ENCODE results near the gene SPRR5. TPM values are rescaled to one million over a fixed set of nuclear protein-coding genes. Genes with fewer than 3 reads are reported as not detected.

SPRR5 gene
- polyA plus RNA-seq, 1 donor from 2014 or later, result not detected

DNA sequence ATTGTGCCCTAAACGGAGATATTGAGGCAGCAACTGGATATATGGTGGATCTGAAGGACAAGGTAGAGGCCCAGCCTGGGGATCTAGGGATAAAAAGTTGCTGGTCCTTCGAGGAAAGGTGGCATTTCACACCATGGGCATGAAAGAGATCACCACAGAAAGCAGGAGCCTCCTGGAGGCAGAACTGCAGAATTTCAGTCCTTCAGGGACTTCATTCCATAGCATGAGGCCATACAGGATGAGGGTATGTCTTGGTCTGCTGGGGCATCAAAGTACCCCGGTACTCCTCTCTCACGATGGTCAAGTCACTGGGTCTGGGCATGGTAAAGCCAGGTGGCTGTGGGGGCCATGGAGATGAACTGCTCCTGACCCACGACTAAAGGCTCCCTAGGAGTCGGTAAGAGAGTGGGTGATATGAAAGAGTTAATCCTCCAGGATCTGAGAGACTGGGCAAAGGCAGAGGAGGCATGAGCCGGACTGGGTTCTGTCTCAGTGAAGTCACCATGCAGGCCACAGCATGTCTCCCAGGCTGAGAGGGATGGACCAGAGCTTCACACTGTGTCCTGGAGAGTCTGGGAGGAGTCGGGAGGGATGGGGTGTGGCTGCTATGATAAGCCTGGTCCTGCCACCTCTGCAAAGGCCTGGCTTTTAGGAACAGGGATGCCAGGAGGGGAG lies 5.8 kb upstream of the SPRR5 start:
- H3K9me2 ChIP-seq (ENCODE audit: insufficient read depth, low read length), result no peaks in the 10 kb centered on the region
- H3K9ac ChIP-seq (ENCODE audit: low read length), result no peak overlapping the region
- H3K36me3 ChIP-seq (ENCODE audit: insufficient read depth, low read length), result no peaks in the 10 kb centered on the region
- no peaks in the 10 kb centered on the region for H3K9me3 ChIP-seq (ENCODE audit: low read length)
- H3F3A ChIP-seq (ENCODE audit: insufficient read depth, low read length, poor library complexity, severe bottlenecking), result no peaks in the 10 kb centered on the region
- TF ChIP-seq EP300 (conservative IDR thresholded peaks at IDR 0.05; ENCODE audit: poor library complexity, severe bottlenecking) (no peak), SMC3 (conservative IDR thresholded peaks at IDR 0.05; ENCODE audit: poor library complexity) (no peak), TAF1 (IDR thresholded peaks at IDR 0.05; ENCODE audit: low read depth) (no peak), CTCF (IDR thresholded peaks at IDR 0.05; ENCODE audit: poor library complexity, severe bottlenecking) (no peak), EZH2 (IDR thresholded peaks at IDR 0.05; ENCODE audit: borderline replicate concordance, insufficient read depth, low read length, poor library complexity, severe bottlenecking) (no peak), POLR2AphosphoS5 (IDR thresholded peaks at IDR 0.05) (no peak), MXI1 (conservative IDR thresholded peaks at IDR 0.05; ENCODE audit: poor library complexity, severe bottlenecking) (no peak), RAD21 (conservative IDR thresholded peaks at IDR 0.05) (no peak)
- TF ChIP-seq, protein P1, sequence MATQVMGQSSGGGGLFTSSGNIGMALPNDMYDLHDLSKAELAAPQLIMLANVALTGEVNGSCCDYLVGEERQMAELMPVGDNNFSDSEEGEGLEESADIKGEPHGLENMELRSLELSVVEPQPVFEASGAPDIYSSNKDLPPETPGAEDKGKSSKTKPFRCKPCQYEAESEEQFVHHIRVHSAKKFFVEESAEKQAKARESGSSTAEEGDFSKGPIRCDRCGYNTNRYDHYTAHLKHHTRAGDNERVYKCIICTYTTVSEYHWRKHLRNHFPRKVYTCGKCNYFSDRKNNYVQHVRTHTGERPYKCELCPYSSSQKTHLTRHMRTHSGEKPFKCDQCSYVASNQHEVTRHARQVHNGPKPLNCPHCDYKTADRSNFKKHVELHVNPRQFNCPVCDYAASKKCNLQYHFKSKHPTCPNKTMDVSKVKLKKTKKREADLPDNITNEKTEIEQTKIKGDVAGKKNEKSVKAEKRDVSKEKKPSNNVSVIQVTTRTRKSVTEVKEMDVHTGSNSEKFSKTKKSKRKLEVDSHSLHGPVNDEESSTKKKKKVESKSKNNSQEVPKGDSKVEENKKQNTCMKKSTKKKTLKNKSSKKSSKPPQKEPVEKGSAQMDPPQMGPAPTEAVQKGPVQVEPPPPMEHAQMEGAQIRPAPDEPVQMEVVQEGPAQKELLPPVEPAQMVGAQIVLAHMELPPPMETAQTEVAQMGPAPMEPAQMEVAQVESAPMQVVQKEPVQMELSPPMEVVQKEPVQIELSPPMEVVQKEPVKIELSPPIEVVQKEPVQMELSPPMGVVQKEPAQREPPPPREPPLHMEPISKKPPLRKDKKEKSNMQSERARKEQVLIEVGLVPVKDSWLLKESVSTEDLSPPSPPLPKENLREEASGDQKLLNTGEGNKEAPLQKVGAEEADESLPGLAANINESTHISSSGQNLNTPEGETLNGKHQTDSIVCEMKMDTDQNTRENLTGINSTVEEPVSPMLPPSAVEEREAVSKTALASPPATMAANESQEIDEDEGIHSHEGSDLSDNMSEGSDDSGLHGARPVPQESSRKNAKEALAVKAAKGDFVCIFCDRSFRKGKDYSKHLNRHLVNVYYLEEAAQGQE (IDR thresholded peaks at IDR 0.05; ENCODE audit: borderline replicate concordance), result no peak
- H3K79me2 ChIP-seq (replicated peaks; ENCODE audit: insufficient read depth, low read length), result no peaks in the 10 kb centered on the region
- no peaks in the 10 kb centered on the region for H4K20me1 ChIP-seq (ENCODE audit: insufficient read depth)
- no peak overlapping the region for H2AFZ ChIP-seq (ENCODE audit: low read depth, low read length)
- no peaks in the 10 kb centered on the region for H3K27me3 ChIP-seq (ENCODE audit: insufficient read depth, low read depth, low read length)
- H3K4me3 ChIP-seq (ENCODE audit: low read length), result no peak overlapping the region
- H3K4me2 ChIP-seq (ENCODE audit: low read length), result no peak overlapping the region
- H3K27ac ChIP-seq (ENCODE audit: low read length), result no peak overlapping the region

DNA sequence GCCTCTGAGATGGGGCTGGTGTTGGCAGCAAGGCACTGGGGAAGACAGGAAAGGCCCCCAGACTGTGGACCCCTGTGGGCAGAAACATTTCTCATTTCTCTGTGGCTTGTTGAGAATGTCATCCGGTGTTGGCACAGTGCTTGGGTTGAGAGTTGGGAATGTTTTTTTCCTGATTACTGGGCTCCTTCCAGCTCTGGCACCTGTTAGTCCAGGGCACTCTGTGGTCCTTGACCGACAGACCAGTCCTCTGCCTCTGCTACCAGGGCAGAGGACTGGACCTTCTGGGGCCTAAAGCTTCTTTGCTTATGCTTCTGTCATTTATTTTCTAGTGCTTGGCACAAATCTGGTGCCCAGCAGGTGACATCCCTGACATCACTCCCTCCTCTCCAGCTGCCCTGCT lies 4.8 kb upstream of the SPRR5 start:
- Histone ChIP-seq H3K36me3 (ENCODE audit: insufficient read depth, low read length) (no peaks in the 10 kb centered on the region), H3F3A (ENCODE audit: insufficient read depth, low read length, poor library complexity, severe bottlenecking) (no peaks in the 10 kb centered on the region), H3K27ac (ENCODE audit: low read length) (no peak overlapping the region), H3K79me2 (replicated peaks; ENCODE audit: insufficient read depth, low read length) (no peaks in the 10 kb centered on the region), H3K9me2 (ENCODE audit: insufficient read depth, low read length) (no peaks in the 10 kb centered on the region), H3K9ac (ENCODE audit: low read length) (no peak overlapping the region), H3K27me3 (ENCODE audit: insufficient read depth, low read depth, low read length) (no peaks in the 10 kb centered on the region), H3K4me3 (ENCODE audit: low read length) (no peak overlapping the region), H3K9me3 (ENCODE audit: low read length) (no peaks in the 10 kb centered on the region), H2AFZ (ENCODE audit: low read depth, low read length) (no peak overlapping the region), H3K4me2 (ENCODE audit: low read length) (no peak overlapping the region), H4K20me1 (ENCODE audit: insufficient read depth) (no peaks in the 10 kb centered on the region)
- TF ChIP-seq POLR2AphosphoS5 (IDR thresholded peaks at IDR 0.05) (no peak), TAF1 (IDR thresholded peaks at IDR 0.05; ENCODE audit: low read depth) (no peak), RAD21 (conservative IDR thresholded peaks at IDR 0.05) (no peak), EP300 (conservative IDR thresholded peaks at IDR 0.05; ENCODE audit: poor library complexity, severe bottlenecking) (no peak), MXI1 (conservative IDR thresholded peaks at IDR 0.05; ENCODE audit: poor library complexity, severe bottlenecking) (no peak), CTCF (IDR thresholded peaks at IDR 0.05; ENCODE audit: poor library complexity, severe bottlenecking) (no peak)
- TF ChIP-seq, protein P1 (IDR thresholded peaks at IDR 0.05; ENCODE audit: borderline replicate concordance), result no peak

Data from neural cell (in vitro differentiated cells).